Endothelial cell of umbilical vein (primary cell): ENCODE results near the gene COL5A3. TPM values are rescaled to one million over a fixed set of nuclear protein-coding genes. Genes with fewer than 3 reads are reported as not detected.

ENCODE experiments used
- BruUV-seq: library from RNA; stranded (reverse); fragments of 400-500 nt; replicated peaks from 2 replicates; lab custom pipeline; 2021; lab: Mats Ljungman, UMichigan
- CTCF ChIA-PET: fragments of 300-600, 350-600 bp; sonication (Branson Sonifier 250); formaldehyde crosslinking; loops from one replicate; lab custom pipeline; 2021; ENCODE audit warnings: antibody characterized with exemption, inconsistent platforms; lab: Charles Lee
- POLR2A ChIA-PET: fragments of 300-600, 350-600 bp; sonication (Branson Sonifier 250); formaldehyde crosslinking; loops from one replicate; lab custom pipeline; 2021; ENCODE audit warnings: antibody characterized with exemption, inconsistent platforms; lab: Charles Lee
- DNase-seq: peaks from one replicate; pipeline ENCODE4 v3.0.0-alpha.2; 2011; ENCODE audit warnings: low read depth, low spot score
- FAIRE-seq: peaks from 2 replicates; lab custom pipeline; 2011; peaks lifted over from hg19 to GRCh38; lab: Jason Lieb, UNC
- H2AFZ ChIP-seq: 2 replicates; pipeline ENCODE4 v1.6.0; 2012; ENCODE audit warnings: low read depth, low read length, control low read depth, inconsistent platforms
- H3K27ac ChIP-seq: 2 replicates; pipeline ENCODE4 v1.5.1; 2011; ENCODE audit warnings: low read depth, mild to moderate bottlenecking, control low read depth, low read length, moderate library complexity; ENCODE audit not compliant: insufficient read depth
- H3K27me3 ChIP-seq, 2 experiments: 2 replicates each; pipeline versions ENCODE4 v1.6.0 to v1.6.1; 2011; ENCODE audit warnings: low read length in 2 of 2, mixed read lengths in 1 of 2; ENCODE audit not compliant: control insufficient read depth in 2 of 2, insufficient read depth in 2 of 2
- H3K36me3 ChIP-seq, 2 experiments: 2 replicates in 1 of 2; 3 replicates in 1 of 2; pipeline ENCODE4 v1.5.1; 2011; ENCODE audit warnings: low read length in 2 of 2, mild to moderate bottlenecking in 1 of 2, moderate library complexity in 1 of 2; ENCODE audit not compliant: control insufficient read depth in 2 of 2, insufficient read depth in 2 of 2; ENCODE audit errors: extremely low read depth in 1 of 2
- H3K4me1 ChIP-seq: 3 replicates; pipeline ENCODE4 v1.5.1; 2011; ENCODE audit warnings: mild to moderate bottlenecking, low read length; ENCODE audit not compliant: control insufficient read depth, insufficient read depth; ENCODE audit errors: extremely low read depth
- H3K4me2 ChIP-seq: 2 replicates; pipeline ENCODE4 v1.6.1; 2011; ENCODE audit warnings: low read length, control low read depth, mixed read lengths; ENCODE audit not compliant: insufficient read depth
- H3K4me3 ChIP-seq, 3 experiments: fragments of 200-600 bp in 1 of 3; sonication (generic), shearing (Covaris generic) in 1 of 3; replicated peaks in 1 of 3; 2 replicates each; pipeline ENCODE4 v1.5.1; 2011 to 2016; ENCODE audit warnings: control low read depth in 3 of 3, low read length in 3 of 3, mild to moderate bottlenecking in 2 of 3, inconsistent platforms in 1 of 3, low read depth in 1 of 3, moderate library complexity in 1 of 3; ENCODE audit not compliant: insufficient read depth in 1 of 3
- H3K79me2 ChIP-seq: 2 replicates; pipeline ENCODE4 v1.6.0; 2012; ENCODE audit warnings: low read length, inconsistent platforms; ENCODE audit not compliant: control insufficient read depth, insufficient read depth
- H3K9ac ChIP-seq: replicated peaks from 2 replicates; pipeline ENCODE3; 2011; ENCODE audit warnings: low read length, control low read depth; ENCODE audit not compliant: insufficient read depth; ENCODE audit errors: extremely low read depth
- H3K9me1 ChIP-seq: replicated peaks from 3 replicates; pipeline ENCODE4 v1.6.0; 2011; ENCODE audit warnings: mild to moderate bottlenecking, low read length; ENCODE audit not compliant: control insufficient read depth, insufficient read depth; ENCODE audit errors: extremely low read depth
- H3K9me3 ChIP-seq: replicated peaks from 2 replicates; pipeline ENCODE4 v1.5.1; 2012; ENCODE audit warnings: low read length, inconsistent platforms; ENCODE audit not compliant: control insufficient read depth, insufficient read depth
- H4K20me1 ChIP-seq: replicated peaks from 2 replicates; pipeline ENCODE3; 2011; ENCODE audit warnings: mild to moderate bottlenecking, low read length; ENCODE audit not compliant: control insufficient read depth, insufficient read depth; ENCODE audit errors: extremely low read depth
- CTCF ChIP-seq, 2 donors: IDR thresholded peaks; 1 replicate in 1 of 2; 2 replicates in 1 of 2; pipeline ENCODE4 v1.5.1; 2011; ENCODE audit warnings: low read length in 2 of 2, mild to moderate bottlenecking in 2 of 2, moderate library complexity in 2 of 2, control low read depth in 1 of 2, inconsistent platforms in 1 of 2, low read depth in 1 of 2; ENCODE audit not compliant: insufficient read depth in 1 of 2; ENCODE audit errors: extremely low read depth in 1 of 2
- EZH2 ChIP-seq: IDR thresholded peaks from 2 replicates; pipeline ENCODE4 v1.6.1; 2012; ENCODE audit warnings: borderline replicate concordance, low read depth, mild to moderate bottlenecking, moderate library complexity, low read length, inconsistent platforms; ENCODE audit not compliant: severe bottlenecking
- FOS ChIP-seq: IDR thresholded peaks from 2 replicates; pipeline ENCODE4 v1.6.1; 2011; ENCODE audit warnings: mild to moderate bottlenecking, low read length, moderate library complexity, borderline replicate concordance; ENCODE audit not compliant: insufficient read depth
- GATA2 ChIP-seq: IDR thresholded peaks from 2 replicates; pipeline ENCODE4 v1.7.0; 2011; ENCODE audit warnings: low read depth, mild to moderate bottlenecking, moderate library complexity, mixed read lengths, low read length; ENCODE audit not compliant: insufficient read length, insufficient read depth
- JUN ChIP-seq: IDR thresholded peaks from 2 replicates; pipeline ENCODE4 v1.6.1; 2011; ENCODE audit warnings: borderline replicate concordance, low read depth; ENCODE audit not compliant: insufficient read length, insufficient read depth
- MAX ChIP-seq: IDR thresholded peaks from 2 replicates; pipeline ENCODE4 v1.6.1; 2011; ENCODE audit not compliant: insufficient read depth, insufficient read length
- MYC ChIP-seq: IDR thresholded peaks from one replicate; pipeline ENCODE4 v1.6.1; 2011; ENCODE audit warnings: mild to moderate bottlenecking, low read depth, low read length
- POLR2A ChIP-seq: IDR thresholded peaks from 2 replicates; pipeline ENCODE4 v1.6.1; 2012; ENCODE audit warnings: low read depth, mild to moderate bottlenecking, control low read depth, low read length
- POLR2AphosphoS5 ChIP-seq: IDR thresholded peaks from 2 replicates; pipeline ENCODE4 v1.6.1; 2012; ENCODE audit warnings: low read depth, mild to moderate bottlenecking, control low read depth, low read length, moderate library complexity; ENCODE audit not compliant: insufficient read depth
- dilution Hi-C: fragments of 300-500 bp; cut with MboI; formaldehyde crosslinking; loops from one replicate; pipeline ENCODE4 v1.15.0; 2019; ENCODE audit warnings: low sequenced_read_pairs; ENCODE audit not compliant: extremely low pct_ligation_motif_present
- intact Hi-C: fragments of 100-400 bp; cut with micrococcal nuclease; formaldehyde crosslinking; loops from one replicate; pipeline ENCODE4 v1.10.0; 2022
- polyA plus RNA-seq, 4 experiments: library from polyadenylated mRNA; depleted of rRNA in 3 of 4; stranded (reverse) in 3 of 4; unstranded in 1 of 4; fragments of >200 nt; gene quantifications; 2 replicates each; pipeline versions ENCODE4 v1.2.1 to v1.2.3, GENCODE V29; 2011 to 2012; ENCODE audit warnings: missing spikeins in 1 of 4
- total RNA-seq: library from RNA; stranded (reverse); gene quantifications from 2 replicates; pipeline ENCODE4 v1.2.3, GENCODE V29; 2021

The COL5A3 gene
- total and polyA plus RNA-seq, 2 donors (not counting 3 experiments of a cell fraction or from before 2014, with no cell fraction given), result not detected

- Histone ChIP-seq H3K27me3 (no peaks in the 10 kb centered on the region), H3K4me2 (no peak overlapping the region), H3K4me1 (no peaks in the 10 kb centered on the region), H3K9me3 (no peaks in the 10 kb centered on the region), H3K27ac (no peak overlapping the region), H2AFZ (no peak overlapping the region), H4K20me1 (no peaks in the 10 kb centered on the region), H3K79me2 (no peaks in the 10 kb centered on the region), H3K9ac (no peak overlapping the region), H3K36me3 (no peaks in the 10 kb centered on the region), H3K4me3 (no peak overlapping the region), H3K9me1 (no peaks in the 10 kb centered on the region)
- dilution Hi-C loops (no loop called here), intact Hi-C loops (no loop called here)
- DNase-seq, result no peak
- ChIA-PET CTCF (no interaction called here), POLR2A (no interaction called here)
- no peak for FAIRE-seq
- BruUV-seq, result no TSS peak
- no peak for TF ChIP-seq POLR2A
- TF ChIP-seq MYC, result no peak
- no peak for TF ChIP-seq POLR2AphosphoS5
- no peak for TF ChIP-seq EZH2
- no peak for TF ChIP-seq CTCF (IDR thresholded peaks at IDR 0.05; ENCODE audit: extremely low read depth in 1 of 2, insufficient read depth in 1 of 2, low read depth in 1 of 2, low read length in 2 of 2)
- no peak for TF ChIP-seq MAX
These were observed 14.3 kb downstream of the COL5A3 start for GRCh38 chr19:9995999-9996398.

- ChIA-PET CTCF (no interaction called here), POLR2A (no interaction called here)
- no peaks in the 10 kb centered on the region for H3K9me3 ChIP-seq
- no peaks in the 10 kb centered on the region for H3K27me3 ChIP-seq
- H3K9ac ChIP-seq, result no peak overlapping the region
- DNase-seq (no peak), FAIRE-seq (no peak)
- no TSS peak for BruUV-seq
- TF ChIP-seq MYC (no peak), POLR2AphosphoS5 (no peak), MAX (no peak), JUN (no peak), CTCF (IDR thresholded peaks at IDR 0.05; ENCODE audit: extremely low read depth in 1 of 2, insufficient read depth in 1 of 2, low read depth in 1 of 2, low read length in 2 of 2) (no peak), EZH2 (no peak), GATA2 (no peak), FOS (no peak), POLR2A (no peak)
- H3K4me2 ChIP-seq, result no peak overlapping the region
- no peak overlapping the region for H3K27ac ChIP-seq
- H3K4me3 ChIP-seq, result no peak overlapping the region
- no peak overlapping the region for H2AFZ ChIP-seq
- no peaks in the 10 kb centered on the region for H4K20me1 ChIP-seq
- intact Hi-C loops, result no loop called here
- no peaks in the 10 kb centered on the region for H3K36me3 ChIP-seq
- H3K4me1 ChIP-seq, result no peaks in the 10 kb centered on the region
- H3K79me2 ChIP-seq, result no peaks in the 10 kb centered on the region
- dilution Hi-C loops, result no loop called here
- no peaks in the 10 kb centered on the region for H3K9me1 ChIP-seq
These were observed 15.2 kb downstream of the COL5A3 start for GRCh38 chr19:9995084-9995483.
